Neutrophil (primary cell): Measurements from ENCODE around the gene DHDDS.

Source experiments
- H3K27ac ChIP-seq: fragments of 200-600 bp; sonication (generic); 2 replicates; pipeline ENCODE4 v1.5.1; 2016; ENCODE audit warnings: mild to moderate bottlenecking, moderate library complexity
- H3K27me3 ChIP-seq: fragments of 200-600 bp; sonication (generic); 2 replicates; pipeline ENCODE4 v1.6.0; 2016; ENCODE audit warnings: mild to moderate bottlenecking
- H3K36me3 ChIP-seq: fragments of 200-600 bp; sonication (generic); 2 replicates; pipeline ENCODE4 v1.5.1; 2017
- H3K4me1 ChIP-seq, 2 experiments: fragments of 200-600 bp in 1 of 2; sonication (generic) in 1 of 2; 1 replicate in 1 of 2; 2 replicates in 1 of 2; pipeline versions ENCODE4 v1.5.1 to v1.6.1; 2013 to 2016; ENCODE audit warnings: low read depth in 1 of 2, low read length in 1 of 2, mild to moderate bottlenecking in 1 of 2, moderate library complexity in 1 of 2; ENCODE audit not compliant: control insufficient read depth in 1 of 2, insufficient read depth in 1 of 2
- H3K4me3 ChIP-seq, 2 experiments: fragments of 200-600 bp in 1 of 2; sonication (generic) in 1 of 2; 1 replicate in 1 of 2; 2 replicates in 1 of 2; pipeline ENCODE4 v1.5.1; 2013 to 2016; ENCODE audit warnings: low read depth in 1 of 2, low read length in 1 of 2, mild to moderate bottlenecking in 1 of 2, moderate library complexity in 1 of 2
- H3K9me3 ChIP-seq: fragments of 200-600 bp; sonication (generic); 2 replicates; pipeline ENCODE4 v1.5.1; 2016
- CTCF ChIP-seq: fragments of 200-600 bp; sonication (generic); IDR thresholded peaks from 2 replicates; pipeline ENCODE4 v1.5.1; 2016; ENCODE audit warnings: antibody characterized with exemption

Gene DHDDS

GRCh38 chr1:26389604-26390247 lies 42.4 kb upstream of the DHDDS start:
- H3K27ac ChIP-seq, result no peak overlapping the region
- TF ChIP-seq CTCF, result no peak
- peaks cover 39% of the 10 kb centered on the region for H3K27me3 ChIP-seq
- no peak overlapping the region for H3K4me3 ChIP-seq
- H3K36me3 ChIP-seq, result no peaks in the 10 kb centered on the region
- no peaks in the 10 kb centered on the region for H3K4me1 ChIP-seq
- H3K9me3 ChIP-seq, result no peaks in the 10 kb centered on the region

- Histone ChIP-seq H3K4me1 (no peaks in the 10 kb centered on the region), H3K4me3 (no peak overlapping the region), H3K36me3 (no peaks in the 10 kb centered on the region), H3K27ac (no peak overlapping the region), H3K9me3 (no peaks in the 10 kb centered on the region), H3K27me3 (peaks cover 23% of the 10 kb centered on the region)
- TF ChIP-seq CTCF, result no peak
These were observed 40.7 kb upstream of the DHDDS start for GRCh38 chr1:26391450-26391849.

- TF ChIP-seq CTCF, result no peak
- Histone ChIP-seq H3K27me3 (peaks cover 22% of the 10 kb centered on the region), H3K27ac (no peak overlapping the region), H3K4me3 (no peak overlapping the region), H3K36me3 (no peaks in the 10 kb centered on the region), H3K9me3 (no peaks in the 10 kb centered on the region), H3K4me1 (no peaks in the 10 kb centered on the region)
These were observed 36.4 kb upstream of the DHDDS start for GRCh38 chr1:26395754-26396153.

GRCh38 chr1:26399034-26399433 lies 33.1 kb upstream of the DHDDS start:
- no peak for TF ChIP-seq CTCF
- Histone ChIP-seq H3K27ac (no peak overlapping the region), H3K9me3 (no peaks in the 10 kb centered on the region)

GRCh38 chr1:26401891-26402290 lies 30.2 kb upstream of the DHDDS start:
- no peak overlapping the region for H3K4me3 ChIP-seq
- no peaks in the 10 kb centered on the region for H3K4me1 ChIP-seq
- TF ChIP-seq CTCF, result no peak
- H3K27me3 ChIP-seq, result peaks cover 56% of the 10 kb centered on the region
- no peaks in the 10 kb centered on the region for H3K9me3 ChIP-seq
- H3K27ac ChIP-seq, result no peak overlapping the region
- no peaks in the 10 kb centered on the region for H3K36me3 ChIP-seq

More at GRCh38 chr1:26399034-26399433, 33.1 kb upstream of the DHDDS start:
- Histone ChIP-seq H3K27me3 (peaks cover 38% of the 10 kb centered on the region), H3K4me3 (no peak overlapping the region), H3K4me1 (no peaks in the 10 kb centered on the region), H3K36me3 (no peaks in the 10 kb centered on the region)

- Histone ChIP-seq H3K4me3 (no peak overlapping the region), H3K27me3 (peaks cover 60% of the 10 kb centered on the region), H3K36me3 (no peaks in the 10 kb centered on the region), H3K27ac (no peak overlapping the region), H3K9me3 (no peaks in the 10 kb centered on the region), H3K4me1 (peaks cover 0 to 3% of the 10 kb centered on the region in 2 experiments)
- no peak for TF ChIP-seq CTCF
These were observed 28.5 kb upstream of the DHDDS start for GRCh38 chr1:26403656-26404055.
